IMR-90 (cell line): Measurements from ENCODE around the gene FRMPD4. TPM values are rescaled to one million over a fixed set of nuclear protein-coding genes. Genes with fewer than 3 reads are reported as not detected.

Experiments
- ATAC-seq: fragments of 200-7000 bp; cut with Tn5 transposase; 2 replicates; pipeline ENCODE4 v1.9.1; 2020; ENCODE audit warnings: low read depth, mild to moderate bottlenecking, moderate library complexity
- BruUV-seq: library from RNA; stranded (reverse); fragments of 400-500 nt; replicated peaks from 2 replicates; lab custom pipeline; 2021; lab: Mats Ljungman, UMichigan
- CTCF ChIA-PET: fragments of 300-600 bp; formaldehyde crosslinking; extraction: SDS; loops from one replicate; lab custom pipeline; 2021; ENCODE audit warnings: antibody characterized with exemption; lab: Yijun Ruan, JAX
- POLR2A ChIA-PET: fragments of 300-600 bp; sonication (Branson Sonifier 250); formaldehyde crosslinking; loops from one replicate; lab custom pipeline; 2022; ENCODE audit warnings: antibody characterized with exemption; ENCODE audit not compliant: unreplicated experiment; lab: Charles Lee
- DNase-seq: peaks from one replicate; pipeline ENCODE4 v3.0.0; 2013
- H2AFZ ChIP-seq: replicated peaks from 2 replicates; pipeline ENCODE3; 2013; ENCODE audit warnings: low read length, mild to moderate bottlenecking; ENCODE audit not compliant: poor library complexity
- H2AK5ac ChIP-seq: 2 replicates; pipeline ENCODE4 v1.6.1; 2013; ENCODE audit warnings: low read depth, low read length, inconsistent platforms
- H2AK9ac ChIP-seq: replicated peaks from 2 replicates; pipeline ENCODE3; 2013; ENCODE audit warnings: mild to moderate bottlenecking, low read depth, low read length, moderate library complexity; ENCODE audit not compliant: poor library complexity
- H2BK120ac ChIP-seq: 2 replicates; pipeline ENCODE4 v1.6.1; 2013; ENCODE audit warnings: low read depth, low read length, inconsistent platforms
- H2BK15ac ChIP-seq: 3 replicates; pipeline ENCODE4 v1.6.1; 2013; ENCODE audit warnings: low read depth, low read length, inconsistent platforms
- H2BK20ac ChIP-seq: 2 replicates; pipeline ENCODE4 v1.6.1; 2013; ENCODE audit warnings: low read depth, mild to moderate bottlenecking, inconsistent platforms, low read length, moderate library complexity
- H2BK5ac ChIP-seq: 2 replicates; pipeline ENCODE4 v1.6.1; 2013; ENCODE audit warnings: mild to moderate bottlenecking, low read depth, low read length, inconsistent platforms; ENCODE audit not compliant: poor library complexity, severe bottlenecking
- H3K14ac ChIP-seq: replicated peaks from 2 replicates; pipeline ENCODE4 v1.6.1; 2013; ENCODE audit warnings: low read depth, low read length, inconsistent platforms
- H3K18ac ChIP-seq: 2 replicates; pipeline ENCODE4 v1.6.1; 2013; ENCODE audit warnings: low read depth, low read length, control low read depth
- H3K23ac ChIP-seq: 2 replicates; pipeline ENCODE4 v1.6.1; 2013; ENCODE audit warnings: low read depth, low read length, inconsistent platforms
- H3K27ac ChIP-seq: 2 replicates; pipeline ENCODE4 v1.5.1; 2013; ENCODE audit warnings: mild to moderate bottlenecking, control low read depth, low read length; ENCODE audit not compliant: insufficient read depth
- H3K27me3 ChIP-seq: 2 replicates; pipeline ENCODE4 v1.6.1; 2013; ENCODE audit warnings: low read length; ENCODE audit not compliant: control insufficient read depth, insufficient read depth
- H3K36me3 ChIP-seq: 2 replicates; pipeline ENCODE4 v1.6.1; 2013; ENCODE audit warnings: low read length, mixed read lengths; ENCODE audit not compliant: control insufficient read depth, insufficient read depth
- H3K4ac ChIP-seq: 2 replicates; pipeline ENCODE4 v1.6.1; 2013; ENCODE audit warnings: low read depth, low read length, inconsistent platforms
- H3K4me1 ChIP-seq: 2 replicates; pipeline ENCODE4 v1.6.1; 2013; ENCODE audit warnings: low read length, mixed read lengths; ENCODE audit not compliant: control insufficient read depth, insufficient read depth
- H3K4me2 ChIP-seq: 2 replicates; pipeline ENCODE4 v1.6.1; 2013; ENCODE audit warnings: low read depth, mild to moderate bottlenecking, control low read depth, low read length, moderate library complexity
- H3K4me3 ChIP-seq: 2 replicates; pipeline ENCODE4 v1.5.1; 2013; ENCODE audit warnings: low read depth, mild to moderate bottlenecking, control low read depth, low read length, moderate library complexity; ENCODE audit not compliant: insufficient read depth
- H3K56ac ChIP-seq: 2 replicates; pipeline ENCODE4 v1.6.1; 2013; ENCODE audit warnings: low read length, inconsistent platforms; ENCODE audit not compliant: insufficient read depth; ENCODE audit errors: extremely low read depth
- H3K79me1 ChIP-seq, 2 experiments: 2 replicates each; pipeline ENCODE4 v1.6.1; 2013; ENCODE audit warnings: low read length in 2 of 2, inconsistent platforms in 1 of 2, low read depth in 1 of 2
- H3K9ac ChIP-seq: 2 replicates; pipeline ENCODE4 v1.6.1; 2013; ENCODE audit warnings: low read depth, low read length, control low read depth
- H3K9me1 ChIP-seq: 2 replicates; pipeline ENCODE4 v1.6.1; 2013; ENCODE audit warnings: low read length, inconsistent platforms; ENCODE audit not compliant: insufficient read depth
- H3K9me3 ChIP-seq: 2 replicates; pipeline ENCODE4 v1.6.1; 2013; ENCODE audit warnings: low read length; ENCODE audit not compliant: control insufficient read depth, insufficient read depth
- H4K20me1 ChIP-seq: 2 replicates; pipeline ENCODE4 v1.6.1; 2013; ENCODE audit warnings: low read length, inconsistent platforms; ENCODE audit not compliant: insufficient read depth
- H4K5ac ChIP-seq: 2 replicates; pipeline ENCODE4 v1.6.1; 2013; ENCODE audit warnings: mild to moderate bottlenecking, low read depth, low read length, control low read depth
- H4K8ac ChIP-seq, 2 experiments: 2 replicates each; pipeline ENCODE4 v1.6.1; 2013; ENCODE audit warnings: low read depth in 2 of 2, low read length in 2 of 2, control low read depth in 1 of 2, inconsistent platforms in 1 of 2
- H4K91ac ChIP-seq: 2 replicates; pipeline ENCODE4 v1.6.1; 2013; ENCODE audit warnings: low read depth, low read length, inconsistent platforms; ENCODE audit not compliant: insufficient read depth
- BHLHE40 ChIP-seq: fragments of 150-350 bp; IDR thresholded peaks from 2 replicates; pipeline ENCODE4 v1.6.1; 2016; ENCODE audit warnings: mild to moderate bottlenecking, low read depth, low read length
- CHD1 ChIP-seq: IDR thresholded peaks from 2 replicates; pipeline ENCODE4 v1.6.1; 2012; ENCODE audit warnings: low read depth, low read length, improper control_type of control experiment
- CTCF ChIP-seq: conservative IDR thresholded peaks from 2 replicates; pipeline ENCODE4 v1.5.1; 2012; ENCODE audit warnings: mild to moderate bottlenecking, low read depth, low read length, improper control_type of control experiment
- FOS ChIP-seq: fragments of 150-350 bp; IDR thresholded peaks from 2 replicates; pipeline ENCODE4 v1.6.1; 2016; ENCODE audit warnings: low read depth, low read length
- NFE2L2 ChIP-seq: fragments of 150-350 bp; IDR thresholded peaks from 2 replicates; pipeline ENCODE4 v1.6.1; 2016; ENCODE audit warnings: low read depth, mild to moderate bottlenecking, low read length
- POLR2A ChIP-seq: IDR thresholded peaks from 2 replicates; pipeline ENCODE4 v1.6.1; 2012; ENCODE audit warnings: mild to moderate bottlenecking, low read depth, low read length
- RCOR1 ChIP-seq: IDR thresholded peaks from 2 replicates; pipeline ENCODE4 v1.6.1; 2012; ENCODE audit warnings: mild to moderate bottlenecking, low read length, improper control_type of control experiment; ENCODE audit not compliant: insufficient replicate concordance
- RFX5 ChIP-seq: IDR thresholded peaks from 2 replicates; pipeline ENCODE4 v1.8.0; 2012; ENCODE audit warnings: low read depth, mild to moderate bottlenecking, low read length, moderate library complexity
- WGBS, 2 experiments: methylation state at CpG; one replicate each; pipeline versions ENCODE4 v1.1.5 to v1.1.7; 2013; ENCODE audit warnings: missing lambda C conversion rate in 2 of 2; ENCODE audit not compliant: insufficient read length in 1 of 2; ENCODE audit errors: extremely low coverage in 2 of 2; 5-methylcytosine and 5-hydroxymethylcytosine counted together
- dilution Hi-C: fragments of 300-500 bp; cut with HindIII; formaldehyde crosslinking; loops from one replicate; pipeline ENCODE4 v1.14.3; 2018; ENCODE audit warnings: low sequenced_read_pairs; ENCODE audit not compliant: unreplicated experiment
- in situ Hi-C: fragments of 300-500 bp; cut with MboI; formaldehyde crosslinking; loops from 3 replicates; pipeline ENCODE4 v1.14.3; 2019; ENCODE audit warnings: low sequenced_read_pairs, inconsistent platforms, mixed read lengths
- intact Hi-C: fragments of 100-400 bp; cut with micrococcal nuclease; formaldehyde crosslinking; loops from 2 replicates; pipeline ENCODE4 v1.10.0; 2022
- polyA plus RNA-seq, 3 experiments: library from polyadenylated mRNA; depleted of rRNA; stranded (reverse); fragments of >200 nt; gene quantifications; 2 replicates each; pipeline ENCODE4 v1.2.3, GENCODE V29; 2012; ENCODE audit warnings: low replicate concordance in 1 of 3
- total RNA-seq: library from RNA; depleted of rRNA; stranded (reverse); fragments of >200 nt; gene quantifications from 2 replicates; pipeline ENCODE4 v1.2.3, GENCODE V29; 2012

The FRMPD4 gene
- total and polyA plus RNA-seq, 2 of the 4 experiments (the other 2 are of a cell fraction): 0.53 to 1.1 TPM

- no TSS peak for BruUV-seq
- H3K27me3 ChIP-seq: no peaks in the 10 kb centered on the region
- no peak overlapping the region for H3K23ac ChIP-seq
- no peak overlapping the region for H2AK5ac ChIP-seq
- no peak for ATAC-seq
- ChIA-PET POLR2A (no interaction called here), CTCF (no interaction called here)
- no peak overlapping the region for H3K4me2 ChIP-seq
- dilution Hi-C loops: no loop called here
- intact Hi-C loops: no loop called here
- H3K36me3 ChIP-seq: no peaks in the 10 kb centered on the region
- no peak overlapping the region for H3K56ac ChIP-seq
- no peak overlapping the region for H3K18ac ChIP-seq
- H2BK15ac ChIP-seq: no peak overlapping the region
- no peak overlapping the region for H2BK20ac ChIP-seq
- DNase-seq: no peak
- H3K4me3 ChIP-seq: no peak overlapping the region
- no peak overlapping the region for H3K27ac ChIP-seq
- no peak overlapping the region for H3K4ac ChIP-seq
- H3K79me1 ChIP-seq: no peaks in the 10 kb centered on the region; a peak in 1 of 4 replicates
- H3K14ac ChIP-seq: no peak overlapping the region
- no peak overlapping the region for H2BK5ac ChIP-seq
- H4K5ac ChIP-seq: no peak overlapping the region
- H3K9me3 ChIP-seq: no peaks in the 10 kb centered on the region
- no CpG with 5 or more reads among the region's 2 CpGs for WGBS, 2 experiments
- no peak overlapping the region for H2AFZ ChIP-seq
- TF ChIP-seq FOS: no peak
- TF ChIP-seq CHD1: no peak
- no peak for TF ChIP-seq CTCF
- no peak for TF ChIP-seq RFX5
- TF ChIP-seq BHLHE40: no peak
- no peak for TF ChIP-seq NFE2L2
- no peak for TF ChIP-seq RCOR1
- TF ChIP-seq POLR2A: no peak
- H3K9ac ChIP-seq: no peak overlapping the region
- in situ Hi-C loops: no loop called here
- H4K20me1 ChIP-seq: no peaks in the 10 kb centered on the region
- H4K91ac ChIP-seq: no peak overlapping the region
- H3K4me1 ChIP-seq: peaks cover 1% of the 10 kb centered on the region
- H2AK9ac ChIP-seq: no peak overlapping the region
- H2BK120ac ChIP-seq: no peak overlapping the region
- no peak overlapping the region for H4K8ac ChIP-seq
- H3K9me1 ChIP-seq: no peaks in the 10 kb centered on the region
These were observed 288.1 kb downstream of the FRMPD4 start for GRCh38 chrX:12426420-12426819.
